Measurements from ENCODE around the gene SGPL1.
"Not testable (repeated sequence)": the region's sequence is repeated elsewhere in the genome, so short reads cannot be mapped to it uniquely, and the experiment has no call there.

Gene SGPL1

GRCh38 chr10:70861495-70862197 is 45.9 kb downstream of the SGPL1 start:
- not testable (repeated sequence) for ATAC-seq

DNA sequence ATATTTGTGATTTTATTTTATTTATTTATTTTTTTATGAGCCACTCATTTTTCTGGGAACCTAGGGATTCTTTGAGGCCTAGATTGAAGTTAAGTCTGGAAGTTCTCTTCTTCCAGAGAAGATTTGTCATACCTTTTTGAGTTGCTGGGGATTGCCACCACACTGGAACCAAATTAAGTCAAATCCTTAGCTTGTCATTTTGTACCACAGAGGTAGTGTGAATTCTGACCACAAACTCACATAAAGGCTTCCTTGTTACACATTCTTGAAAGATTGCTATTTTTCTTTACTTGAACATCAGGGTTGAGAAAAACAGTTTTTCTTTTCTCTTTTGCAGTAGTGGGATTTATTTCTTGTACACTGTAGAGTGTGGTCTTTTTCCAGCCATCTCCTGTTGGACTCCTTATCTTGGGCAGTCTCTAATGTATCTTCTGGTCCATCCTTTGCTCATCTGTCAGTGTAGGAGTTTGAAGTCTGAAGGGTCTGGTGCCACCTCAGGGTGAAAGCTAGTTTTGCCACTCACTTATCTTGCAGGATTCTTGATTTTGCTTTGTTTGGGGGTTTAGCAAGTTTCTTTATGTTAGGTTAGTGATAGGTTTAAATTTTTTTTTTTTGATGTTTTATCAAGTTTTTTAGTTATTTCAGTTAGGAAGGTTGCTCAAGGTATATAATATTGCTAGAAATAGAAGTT is 47.9 kb downstream of the SGPL1 start:
- Mint-ChIP-seq H3K9me3 (no peaks in the 10 kb centered on the region), H3K4me1 (peaks cover 23% of the 10 kb centered on the region), H3K27ac (peak overlapping the region; percentile 49), H3K4me3 (no peak overlapping the region), H3K36me3 (peaks cover 80% of the 10 kb centered on the region)
- DNase-seq (ENCODE audit: low spot score in 2 of 2) (no peak), ATAC-seq (peak; percentile 73)

More at GRCh38 chr10:70861495-70862197, 45.9 kb downstream of the SGPL1 start:
- Mint-ChIP-seq H3K36me3 (peaks cover 89% of the 10 kb centered on the region), H3K4me1 (peaks cover 32% of the 10 kb centered on the region)
- not testable (repeated sequence) for H3K27ac Mint-ChIP-seq; DNase-seq (ENCODE audit: low spot score in 2 of 2); H3K4me3 Mint-ChIP-seq; H3K9me3 Mint-ChIP-seq

DNA sequence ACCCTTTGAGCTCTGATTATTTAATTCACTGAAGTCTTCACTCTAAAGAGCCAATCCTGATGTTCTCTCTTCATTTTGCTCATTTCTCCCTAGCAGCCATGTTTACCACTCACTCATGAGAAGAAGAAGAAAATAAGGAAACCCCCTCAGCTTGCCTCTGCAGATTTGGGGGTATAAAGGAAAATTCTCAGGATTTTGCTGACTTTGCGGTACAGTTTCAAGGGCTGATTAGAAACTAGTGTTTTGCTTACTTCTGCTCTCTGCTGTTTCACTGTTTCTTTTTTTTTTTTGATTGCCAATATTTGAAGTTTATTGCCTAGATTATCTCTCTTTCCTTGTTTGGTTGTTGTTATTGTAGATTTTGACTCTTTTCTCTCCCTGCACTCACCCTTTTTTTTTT is 49.2 kb downstream of the SGPL1 start:
- Mint-ChIP-seq H3K4me1 (peaks cover 23% of the 10 kb centered on the region), H3K4me3 (no peak overlapping the region), H3K9me3 (no peaks in the 10 kb centered on the region), H3K36me3 (peaks cover 80% of the 10 kb centered on the region), H3K27ac (peak overlapping the region; percentile 77)
- DNase-seq (ENCODE audit: low spot score in 2 of 2) (no peak), ATAC-seq (no peak)

- peaks cover 80% of the 10 kb centered on the region for H3K36me3 Mint-ChIP-seq
- H3K27ac Mint-ChIP-seq = no peak overlapping the region
- peaks cover 23% of the 10 kb centered on the region for H3K4me1 Mint-ChIP-seq
Observed at GRCh38 chr10:70866424-70866823, 50.7 kb downstream of the SGPL1 start.

GRCh38 chr10:70872291-70872690 is 56.5 kb downstream of the SGPL1 start:
- peaks cover 88% of the 10 kb centered on the region for H3K36me3 Mint-ChIP-seq
- no peaks in the 10 kb centered on the region for H3K4me1 Mint-ChIP-seq
- H3K27ac Mint-ChIP-seq = no peak overlapping the region
- ATAC-seq (no peak), DNase-seq (ENCODE audit: low spot score in 2 of 2) (no peak)
- H3K9me3 Mint-ChIP-seq = no peaks in the 10 kb centered on the region
- no peak overlapping the region for H3K4me3 Mint-ChIP-seq

More at GRCh38 chr10:70866424-70866823, 50.7 kb downstream of the SGPL1 start:
- no peak for DNase-seq (ENCODE audit: low spot score in 2 of 2)
- no peaks in the 10 kb centered on the region for H3K9me3 Mint-ChIP-seq
- ATAC-seq = no peak
- no peak overlapping the region for H3K4me3 Mint-ChIP-seq

GRCh38 chr10:70874061-70874460 is 58.3 kb downstream of the SGPL1 start:
- peaks cover 96% of the 10 kb centered on the region for H3K36me3 Mint-ChIP-seq
- peaks cover 2% of the 10 kb centered on the region for H3K4me1 Mint-ChIP-seq
- H3K27ac Mint-ChIP-seq = peak overlapping the region; percentile 65
- no peak overlapping the region for H3K4me3 Mint-ChIP-seq
- DNase-seq (ENCODE audit: low spot score in 2 of 2) (no peak), ATAC-seq (no peak)
- no peaks in the 10 kb centered on the region for H3K9me3 Mint-ChIP-seq

- no peak overlapping the region for H3K27ac Mint-ChIP-seq
- H3K9me3 Mint-ChIP-seq = no peaks in the 10 kb centered on the region
- peak; percentile 14 for ATAC-seq
- no peak for DNase-seq (ENCODE audit: low spot score in 2 of 2)
- H3K4me3 Mint-ChIP-seq = no peak overlapping the region
- H3K36me3 Mint-ChIP-seq = peaks cover 81% of the 10 kb centered on the region
- H3K4me1 Mint-ChIP-seq = peaks cover 16% of the 10 kb centered on the region
Observed at GRCh38 chr10:70879207-70879606, 63.5 kb downstream of the SGPL1 start.

- Mint-ChIP-seq H3K9me3 (no peaks in the 10 kb centered on the region), H3K4me3 (no peak overlapping the region), H3K36me3 (peaks cover 84% of the 10 kb centered on the region), H3K27ac (peak overlapping the region; percentile 1), H3K4me1 (peaks cover 16% of the 10 kb centered on the region)
- peak; percentile 93 for ATAC-seq
- peak; percentile 65 to 84 for DNase-seq (ENCODE audit: low spot score in 2 of 2)
Observed at GRCh38 chr10:70880077-70880534, 64.4 kb downstream of the SGPL1 start.

GRCh38 chr10:70884741-70885140 is 69.0 kb downstream of the SGPL1 start:
- peaks cover 24% of the 10 kb centered on the region for H3K4me1 Mint-ChIP-seq
- no peak for ATAC-seq
- H3K9me3 Mint-ChIP-seq = no peaks in the 10 kb centered on the region
- no peak overlapping the region for H3K27ac Mint-ChIP-seq
- H3K36me3 Mint-ChIP-seq = peaks cover 48% of the 10 kb centered on the region
- H3K4me3 Mint-ChIP-seq = no peak overlapping the region
- no peak for DNase-seq (ENCODE audit: low spot score in 2 of 2)

DNA sequence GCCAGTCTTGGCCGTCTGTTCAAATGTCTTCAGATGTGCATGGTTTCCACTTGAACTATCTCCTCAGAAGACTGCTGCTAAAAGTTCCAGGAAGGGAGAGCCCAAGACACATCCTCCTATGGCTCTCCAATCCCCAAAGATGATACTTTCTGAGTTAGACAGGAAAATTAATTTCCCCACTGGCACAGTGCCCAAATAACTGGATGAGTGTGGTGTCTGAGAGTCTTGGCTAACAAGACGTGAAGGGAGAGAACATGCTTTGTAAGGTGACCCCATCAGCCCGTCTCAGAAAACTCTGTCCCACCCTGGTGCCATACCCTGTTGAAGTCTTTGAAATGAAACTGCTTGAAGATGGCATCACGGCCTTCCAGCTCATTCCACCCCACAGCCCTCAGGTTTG is 69.7 kb downstream of the SGPL1 start:
- no peaks in the 10 kb centered on the region for H3K9me3 Mint-ChIP-seq
- H3K27ac Mint-ChIP-seq = no peak overlapping the region
- DNase-seq (ENCODE audit: low spot score in 2 of 2) = no peak
- H3K4me3 Mint-ChIP-seq = no peak overlapping the region
- no peak for ATAC-seq
- H3K4me1 Mint-ChIP-seq = peaks cover 18% of the 10 kb centered on the region
- peaks cover 44% of the 10 kb centered on the region for H3K36me3 Mint-ChIP-seq

DNA sequence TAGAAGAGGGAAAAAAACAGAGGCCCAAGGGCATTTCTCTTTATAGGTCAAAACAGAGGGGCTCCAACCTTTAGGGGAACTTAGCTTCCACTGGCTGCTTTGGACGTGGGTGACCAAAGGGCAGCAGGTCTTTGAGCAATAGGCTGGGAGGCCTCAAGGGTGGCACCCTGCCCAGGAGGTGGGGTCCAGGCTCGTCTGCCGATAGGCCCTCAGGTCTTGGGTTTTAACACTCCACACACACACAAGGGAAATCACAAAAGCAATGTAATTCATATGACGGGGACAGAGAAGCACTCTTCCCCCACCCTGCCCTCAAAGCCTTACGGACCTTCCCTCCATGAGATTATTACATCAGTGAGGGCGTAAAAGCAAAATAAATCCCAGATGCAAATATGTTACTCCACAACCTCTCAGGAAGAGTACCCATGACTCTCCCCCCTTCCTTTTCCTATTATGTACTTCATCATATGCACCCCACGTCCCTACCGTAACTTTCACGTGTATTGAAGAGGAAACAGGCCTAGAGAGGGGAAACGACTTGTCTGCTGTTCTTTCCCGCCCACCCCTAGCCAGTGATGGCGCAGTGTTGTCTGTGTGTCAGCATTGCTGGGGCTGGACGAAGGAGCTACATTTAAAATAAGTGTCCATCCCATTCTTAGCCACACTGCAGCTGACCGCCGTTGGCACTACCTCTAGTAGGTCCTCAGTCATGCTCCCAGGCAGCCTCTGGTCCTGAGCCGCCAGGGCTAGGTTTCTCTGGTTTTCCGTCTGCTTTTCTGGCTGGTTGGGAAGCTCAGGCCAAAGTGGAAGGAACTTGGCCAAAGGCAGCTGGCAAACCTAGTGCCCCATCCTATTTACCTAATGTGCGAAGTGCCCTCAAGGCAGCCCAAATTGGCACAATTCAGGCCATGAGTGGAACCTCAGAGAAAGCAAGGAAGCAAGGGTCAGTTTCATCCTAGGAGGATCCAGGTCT is 70.5 kb downstream of the SGPL1 start:
- no peak for DNase-seq (ENCODE audit: low spot score in 2 of 2)
- Mint-ChIP-seq H3K4me3 (peak overlapping the region; percentile 76), H3K4me1 (peaks cover 18% of the 10 kb centered on the region), H3K36me3 (peaks cover 42% of the 10 kb centered on the region), H3K27ac (no peak overlapping the region), H3K9me3 (no peaks in the 10 kb centered on the region)
- ATAC-seq = no peak

DNA sequence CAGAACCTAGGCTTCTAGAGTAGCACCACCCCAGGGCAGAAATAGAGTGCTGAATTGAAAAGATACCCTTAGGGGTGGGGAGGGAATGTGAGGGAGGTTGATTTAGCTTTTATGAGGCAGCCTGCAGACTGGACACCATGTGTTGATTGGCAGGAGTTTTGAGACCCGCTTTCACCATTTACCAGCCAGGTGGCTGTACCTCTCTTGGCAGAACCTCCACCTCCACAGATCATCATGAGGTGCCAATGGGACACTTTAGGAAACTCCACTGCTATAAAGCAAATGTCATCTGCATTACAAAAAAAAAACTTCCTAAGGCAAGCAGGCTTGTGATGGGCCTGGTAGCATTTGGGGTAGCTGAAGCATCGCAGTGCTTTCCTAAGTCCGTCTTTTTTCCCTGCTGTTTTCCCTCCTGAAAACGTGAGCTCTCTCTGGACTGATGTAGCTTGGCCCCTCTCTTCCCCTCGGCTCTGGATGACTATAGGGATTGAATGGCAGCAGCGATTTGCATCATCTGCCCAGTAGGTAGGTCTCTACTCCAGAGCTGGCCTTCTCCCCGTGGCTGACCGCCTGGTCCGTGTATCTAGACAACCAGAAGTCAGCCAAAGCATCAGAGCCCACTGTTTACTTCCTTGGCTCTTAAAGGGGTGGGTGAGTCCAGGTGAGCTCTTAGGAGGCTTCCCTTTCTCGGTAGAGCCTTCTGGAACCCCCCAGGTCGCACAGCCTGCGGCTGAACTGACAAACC is 71.3 kb downstream of the SGPL1 start:
- Mint-ChIP-seq H3K27ac (peak overlapping the region; percentile 89), H3K4me1 (peaks cover 18% of the 10 kb centered on the region), H3K4me3 (peak overlapping the region; percentile 76), H3K9me3 (no peaks in the 10 kb centered on the region), H3K36me3 (peaks cover 38% of the 10 kb centered on the region)
- ATAC-seq = no peak
- no peak for DNase-seq (ENCODE audit: low spot score in 2 of 2)

GRCh38 chr10:70887804-70888800 is 72.4 kb downstream of the SGPL1 start, which contains the start of gene PCBD1:
PCBD1 (minus strand) TSS chr10:70888565; CDS start chr10:70888533, 32 bp downstream.
- Mint-ChIP-seq H3K4me3 (peak within 1 kb of the TSS; percentile 76), H3K9me3 (no peaks in the 10 kb centered on the region), H3K27ac (peak within 1 kb of the TSS; percentile 89), H3K4me1 (peaks cover 21% of the 10 kb centered on the region), H3K36me3 (peaks cover 29% of the 10 kb centered on the region)
- peak; percentile 60 to 87 for DNase-seq (ENCODE audit: low spot score in 2 of 2)
- ATAC-seq = peak; percentile 88

Data from stimulated activated effector memory CD8-positive, alpha-beta T cell treated with anti-CD3 and anti-CD28 coated beads, Interleukin-12 subunit alpha, Interleukin-12 subunit beta, amount 100 ng/mL, for 72 hours (primary cell).